ENCODE measurements around the gene PKD2L1. TPM values are rescaled to one million over a fixed set of nuclear protein-coding genes. Genes with fewer than 3 reads are reported as not detected.
"Not testable (repeated sequence)": the region's sequence is repeated elsewhere in the genome, so short reads cannot be mapped to it uniquely, and the experiment has no call there.

The PKD2L1 gene
- not detected in 2 replicates for total RNA-seq (2014; rRNA removed; shearing (Covaris generic))

GRCh38 chr10:100330079-100330478 is at the start of gene PKD2L1:
PKD2L1 (minus strand) TSS chr10:100330228; CDS start chr10:100330103, 125 bp downstream.
- Histone ChIP-seq H3K4me3 (ENCODE audit: insufficient read depth, low read depth, low read length) (no peak within 1 kb of the TSS), H3K27me3 (ENCODE audit: control insufficient read depth, insufficient read depth, low read length) (peaks cover 11% of the 10 kb centered on the region; the same call in 1 of the 2 replicates), H3K36me3 (replicated peaks; ENCODE audit: control insufficient read depth, insufficient read depth, low read length) (no peaks in the 10 kb centered on the region)
- DNase-seq: no peak

GRCh38 chr10:100377830-100378229 is 47.8 kb upstream of the PKD2L1 start:
- peaks cover 8% of the 10 kb centered on the region for H3K36me3 ChIP-seq (replicated peaks; ENCODE audit: control insufficient read depth, insufficient read depth, low read length)
- no peak overlapping the region for H3K4me3 ChIP-seq (ENCODE audit: insufficient read depth, low read depth, low read length)
- no peak for DNase-seq
- no peaks in the 10 kb centered on the region for H3K27me3 ChIP-seq (ENCODE audit: control insufficient read depth, insufficient read depth, low read length)

- not testable (repeated sequence) for H3K4me3 ChIP-seq (ENCODE audit: insufficient read depth, low read depth, low read length); H3K36me3 ChIP-seq (replicated peaks; ENCODE audit: control insufficient read depth, insufficient read depth, low read length); H3K27me3 ChIP-seq (ENCODE audit: control insufficient read depth, insufficient read depth, low read length); DNase-seq
Observed at GRCh38 chr10:100376656-100377055, 46.6 kb upstream of the PKD2L1 start.

- H3K27me3 ChIP-seq (ENCODE audit: control insufficient read depth, insufficient read depth, low read length); H3K36me3 ChIP-seq (replicated peaks; ENCODE audit: control insufficient read depth, insufficient read depth, low read length); DNase-seq: not testable (repeated sequence)
- H3K4me3 ChIP-seq (ENCODE audit: insufficient read depth, low read depth, low read length): peak overlapping the region; percentile 64
Observed at GRCh38 chr10:100374677-100375353, 44.8 kb upstream of the PKD2L1 start.

- Histone ChIP-seq H3K36me3 (replicated peaks; ENCODE audit: control insufficient read depth, insufficient read depth, low read length) (no peaks in the 10 kb centered on the region), H3K27me3 (ENCODE audit: control insufficient read depth, insufficient read depth, low read length) (no peaks in the 10 kb centered on the region), H3K4me3 (ENCODE audit: insufficient read depth, low read depth, low read length) (peak overlapping the region; percentile 64)
- peak; percentile 64 for DNase-seq
Observed at GRCh38 chr10:100374200-100374655, 44.2 kb upstream of the PKD2L1 start.

- Histone ChIP-seq H3K4me3 (ENCODE audit: insufficient read depth, low read depth, low read length) (peak overlapping the region; percentile 64), H3K27me3 (ENCODE audit: control insufficient read depth, insufficient read depth, low read length) (no peaks in the 10 kb centered on the region), H3K36me3 (replicated peaks; ENCODE audit: control insufficient read depth, insufficient read depth, low read length) (no peaks in the 10 kb centered on the region)
- peak; percentile 94 for DNase-seq
Observed at GRCh38 chr10:100373298-100374199, 43.5 kb upstream of the PKD2L1 start.

GRCh38 chr10:100372415-100373297 is 42.6 kb upstream of the PKD2L1 start:
- no peak for DNase-seq
- no peaks in the 10 kb centered on the region for H3K36me3 ChIP-seq (replicated peaks; ENCODE audit: control insufficient read depth, insufficient read depth, low read length)
- H3K27me3 ChIP-seq (ENCODE audit: control insufficient read depth, insufficient read depth, low read length): no peaks in the 10 kb centered on the region
- H3K4me3 ChIP-seq (ENCODE audit: insufficient read depth, low read depth, low read length): peak overlapping the region; percentile 53

- H3K4me3 ChIP-seq (ENCODE audit: insufficient read depth, low read depth, low read length): no peak overlapping the region
- no peaks in the 10 kb centered on the region for H3K36me3 ChIP-seq (replicated peaks; ENCODE audit: control insufficient read depth, insufficient read depth, low read length)
- H3K27me3 ChIP-seq (ENCODE audit: control insufficient read depth, insufficient read depth, low read length): no peaks in the 10 kb centered on the region
- DNase-seq: no peak
Observed at GRCh38 chr10:100371482-100372027, 41.5 kb upstream of the PKD2L1 start.

- peak; percentile 74 for DNase-seq
- Histone ChIP-seq H3K4me3 (ENCODE audit: insufficient read depth, low read depth, low read length) (no peak overlapping the region), H3K27me3 (ENCODE audit: control insufficient read depth, insufficient read depth, low read length) (no peaks in the 10 kb centered on the region), H3K36me3 (replicated peaks; ENCODE audit: control insufficient read depth, insufficient read depth, low read length) (no peaks in the 10 kb centered on the region)
Observed at GRCh38 chr10:100370714-100371481, 40.9 kb upstream of the PKD2L1 start.

- DNase-seq: no peak
- H3K4me3 ChIP-seq (ENCODE audit: insufficient read depth, low read depth, low read length): no peak overlapping the region
- H3K27me3 ChIP-seq (ENCODE audit: control insufficient read depth, insufficient read depth, low read length): no peaks in the 10 kb centered on the region
- H3K36me3 ChIP-seq (replicated peaks; ENCODE audit: control insufficient read depth, insufficient read depth, low read length): no peaks in the 10 kb centered on the region
Observed at GRCh38 chr10:100368721-100369120, 38.7 kb upstream of the PKD2L1 start.

- H3K4me3 ChIP-seq (ENCODE audit: insufficient read depth, low read depth, low read length): no peak overlapping the region
- no peaks in the 10 kb centered on the region for H3K27me3 ChIP-seq (ENCODE audit: control insufficient read depth, insufficient read depth, low read length)
- peak; percentile 45 for DNase-seq
- peaks cover 21% of the 10 kb centered on the region for H3K36me3 ChIP-seq (replicated peaks; ENCODE audit: control insufficient read depth, insufficient read depth, low read length)
Observed at GRCh38 chr10:100364735-100365391, 34.8 kb upstream of the PKD2L1 start.

GRCh38 chr10:100364175-100364574 is 34.1 kb upstream of the PKD2L1 start:
- DNase-seq: no peak
- H3K4me3 ChIP-seq (ENCODE audit: insufficient read depth, low read depth, low read length): no peak overlapping the region
- peaks cover 26% of the 10 kb centered on the region for H3K36me3 ChIP-seq (replicated peaks; ENCODE audit: control insufficient read depth, insufficient read depth, low read length)
- H3K27me3 ChIP-seq (ENCODE audit: control insufficient read depth, insufficient read depth, low read length): no peaks in the 10 kb centered on the region
